Immature natural killer cell (primary cell): ENCODE measurements around the gene BRF1. TPM values are rescaled to one million over a fixed set of nuclear protein-coding genes. Genes with fewer than 3 reads are reported as not detected.
"Not testable (repeated sequence)": the region's sequence is repeated elsewhere in the genome, so short reads cannot be mapped to it uniquely, and the experiment has no call there.

Experiments
- DNase-seq, 3 donors: peaks; one replicate each; pipeline ENCODE4 v3.0.0; 2022; ENCODE audit warnings: mixed read lengths in 1 of 3
- H3K27ac Mint-ChIP-seq, 6 donors: one replicate each; pipeline ENCODE4 v1.8.0; 2020; ENCODE audit warnings: mixed read lengths in 6 of 6, mild to moderate bottlenecking in 5 of 6, inconsistent platforms in 4 of 6, moderate library complexity in 3 of 6
- H3K27me3 Mint-ChIP-seq, 3 donors: one replicate each; pipeline ENCODE4 v1.8.0; 2020 to 2021; ENCODE audit warnings: low read depth in 3 of 3, mild to moderate bottlenecking in 3 of 3, mixed read lengths in 3 of 3, moderate library complexity in 3 of 3, inconsistent platforms in 1 of 3
- H3K36me3 Mint-ChIP-seq, 3 donors: one replicate each; pipeline ENCODE4 v1.8.0; 2020; ENCODE audit warnings: mixed read lengths in 3 of 3, inconsistent platforms in 2 of 3, mild to moderate bottlenecking in 2 of 3
- H3K4me1 Mint-ChIP-seq, 2 donors: one replicate each; pipeline ENCODE4 v1.8.0; 2020; ENCODE audit warnings: inconsistent platforms in 2 of 2, mild to moderate bottlenecking in 2 of 2, mixed read lengths in 2 of 2, moderate library complexity in 1 of 2
- H3K4me3 Mint-ChIP-seq, 5 donors: one replicate each; pipeline ENCODE4 v1.8.0; 2020; ENCODE audit warnings: mild to moderate bottlenecking in 5 of 5, mixed read lengths in 5 of 5, inconsistent platforms in 3 of 5, moderate library complexity in 3 of 5
- H3K9me3 Mint-ChIP-seq, 6 donors: one replicate each; pipeline ENCODE4 v1.8.0; 2020; ENCODE audit warnings: mild to moderate bottlenecking in 6 of 6, mixed read lengths in 6 of 6, inconsistent platforms in 4 of 6, moderate library complexity in 3 of 6
- polyA plus RNA-seq, 3 donors: library from polyadenylated mRNA; unstranded; fragments of 300-500 nt; fragmentation: Illumina TruSeq; gene quantifications; one replicate each; pipeline ENCODE4 v1.2.3, GENCODE V29; 2021

The BRF1 gene
- polyA plus RNA-seq, 3 donors from 2014 or later = 2.9 to 11.0 (median 8.0) TPM

DNA sequence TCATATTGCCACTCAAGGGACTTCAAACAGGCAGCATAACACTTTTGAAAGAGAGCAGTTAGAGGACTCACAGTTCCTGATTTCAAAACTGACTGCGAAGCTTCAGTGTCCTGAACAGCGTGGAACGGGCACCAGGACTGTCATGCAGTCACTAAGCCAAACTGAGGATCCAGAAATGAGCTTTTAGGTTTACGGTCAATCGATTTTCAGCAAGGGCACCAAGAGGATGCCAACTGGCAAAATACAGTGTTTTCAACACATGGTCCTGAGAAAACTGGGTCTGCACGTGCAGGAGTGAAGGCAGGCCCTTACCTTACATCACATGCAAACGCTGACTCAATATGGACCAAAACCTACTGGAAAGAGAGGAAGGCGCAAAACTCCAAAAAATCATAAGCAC lies 15.6 kb downstream of the BRF1 start:
- Mint-ChIP-seq H3K36me3 (peaks cover 0 to 9% (median 4%) of the 10 kb centered on the region in 3 donors), H3K27ac (peak overlapping the region in 3 of 6 donors; percentile 9 to 68 (median 23)), H3K9me3 (no peaks in the 10 kb centered on the region), H3K4me1 (peaks cover 37 to 49% of the 10 kb centered on the region in 2 donors), H3K27me3 (peaks cover 2 to 11% (median 4%) of the 10 kb centered on the region in 3 donors), H3K4me3 (no peak overlapping the region)
- no peak for DNase-seq

DNA sequence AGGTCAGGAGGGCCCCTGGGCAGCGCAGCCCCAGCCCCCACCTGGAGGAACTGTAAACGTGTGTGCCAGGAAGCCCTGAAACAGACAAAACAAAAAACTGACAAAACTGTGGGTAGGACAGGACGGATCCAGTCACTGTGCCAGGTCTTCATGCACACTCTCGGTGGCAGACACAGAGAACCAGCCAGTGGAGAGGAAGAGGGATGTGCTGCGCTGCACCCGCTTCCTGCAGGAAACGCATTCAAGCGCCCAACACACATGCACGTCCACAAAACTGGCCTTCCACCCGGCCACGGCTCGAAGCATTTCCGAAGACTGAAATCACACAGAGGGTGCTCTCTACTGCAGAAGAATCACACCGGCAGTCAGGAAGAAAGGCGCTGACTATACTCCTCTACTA lies 16.9 kb downstream of the BRF1 start:
- H3K36me3 Mint-ChIP-seq = peaks cover 0 to 9% (median 4%) of the 10 kb centered on the region in 3 donors
- H3K4me3 Mint-ChIP-seq = peak overlapping the region in 3 of 5 donors; percentile 25 to 58 (median 29)
- peak overlapping the region; percentile 9 to 88 (median 66) for H3K27ac Mint-ChIP-seq
- peaks cover 2 to 9% (median 2%) of the 10 kb centered on the region in 3 donors for H3K27me3 Mint-ChIP-seq
- H3K4me1 Mint-ChIP-seq = peaks cover 37 to 38% of the 10 kb centered on the region in 2 donors
- DNase-seq = no peak
- no peaks in the 10 kb centered on the region for H3K9me3 Mint-ChIP-seq

DNA sequence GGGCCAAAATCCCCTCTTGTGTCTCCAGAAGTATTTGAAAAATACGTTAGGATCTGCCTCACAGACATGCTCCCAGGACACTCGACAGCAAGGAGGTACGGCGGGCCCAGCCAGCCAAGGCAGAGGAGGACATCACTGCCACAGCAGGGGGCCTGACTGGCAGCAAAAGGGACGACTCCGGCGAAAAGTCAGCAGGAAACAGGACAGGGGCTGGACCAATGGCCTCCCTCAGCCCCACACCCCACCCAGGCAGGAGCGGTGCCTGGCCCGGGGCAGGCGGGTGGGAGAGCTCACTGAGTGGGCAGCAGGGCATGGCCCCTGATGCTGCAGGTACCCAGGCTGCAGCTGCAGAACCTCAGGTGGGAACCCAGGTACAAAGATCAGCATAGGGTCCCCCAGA lies 17.8 kb downstream of the BRF1 start:
- DNase-seq = no peak
- peak overlapping the region in 4 of 6 donors; percentile 9 to 64 (median 28) for H3K27ac Mint-ChIP-seq
- H3K9me3 Mint-ChIP-seq = no peaks in the 10 kb centered on the region
- H3K4me3 Mint-ChIP-seq = peak overlapping the region in 1 of 5 donors; percentile 21
- peaks cover 37 to 38% of the 10 kb centered on the region in 2 donors for H3K4me1 Mint-ChIP-seq
- H3K27me3 Mint-ChIP-seq = peaks cover 2 to 13% (median 2%) of the 10 kb centered on the region in 3 donors
- peaks cover 0 to 9% (median 4%) of the 10 kb centered on the region in 3 donors for H3K36me3 Mint-ChIP-seq

- H3K4me1 Mint-ChIP-seq = peaks cover 34 to 37% of the 10 kb centered on the region in 2 donors
- peak overlapping the region in 1 of 5 donors; percentile 43 for H3K4me3 Mint-ChIP-seq
- H3K9me3 Mint-ChIP-seq = no peaks in the 10 kb centered on the region
- peak overlapping the region in 4 of 6 donors; percentile 9 to 81 (median 23) for H3K27ac Mint-ChIP-seq
- peaks cover 2 to 10% (median 2%) of the 10 kb centered on the region in 3 donors for H3K27me3 Mint-ChIP-seq
- peaks cover 0 to 9% (median 4%) of the 10 kb centered on the region in 3 donors for H3K36me3 Mint-ChIP-seq
- DNase-seq = no peak
Measured at GRCh38 chr14:105282098-105282725, 18.6 kb downstream of the BRF1 start.

DNA sequence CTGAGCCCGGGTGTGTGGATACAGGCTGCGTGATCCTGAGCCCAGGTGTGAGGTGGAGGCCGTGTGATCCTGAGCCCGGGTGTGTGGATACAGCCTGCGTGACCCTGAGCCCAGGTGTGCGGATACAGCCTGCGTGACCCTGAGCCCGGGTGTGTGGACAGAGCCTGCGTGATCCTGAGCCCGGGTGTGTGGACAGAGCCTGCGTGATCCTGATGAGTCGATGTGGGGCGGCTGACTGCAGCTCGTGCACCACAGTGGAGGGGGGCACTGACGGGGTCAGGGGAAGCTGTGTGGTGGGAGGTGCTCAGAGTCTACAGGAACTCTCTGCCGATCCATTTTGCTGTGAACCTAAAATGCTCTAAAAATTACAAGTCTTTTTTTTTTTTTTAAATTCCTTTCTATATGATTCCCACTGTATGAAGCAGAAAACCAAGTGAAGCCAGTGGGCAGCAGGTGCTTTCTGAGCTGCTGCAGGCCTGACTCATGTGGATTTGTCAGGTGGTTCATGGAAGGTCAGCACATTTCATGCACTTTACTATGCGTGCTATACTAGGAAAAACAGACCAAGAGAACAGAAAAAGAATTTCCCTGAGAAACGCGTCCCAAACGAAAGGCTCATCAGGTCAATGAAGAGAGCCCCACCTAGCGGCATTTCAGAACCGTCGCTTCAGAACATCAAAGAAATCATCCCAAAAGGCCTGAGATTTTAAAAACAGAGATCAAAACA lies 19.3 kb downstream of the BRF1 start:
- peak overlapping the region in 1 of 5 donors; percentile 18 for H3K4me3 Mint-ChIP-seq

DNA sequence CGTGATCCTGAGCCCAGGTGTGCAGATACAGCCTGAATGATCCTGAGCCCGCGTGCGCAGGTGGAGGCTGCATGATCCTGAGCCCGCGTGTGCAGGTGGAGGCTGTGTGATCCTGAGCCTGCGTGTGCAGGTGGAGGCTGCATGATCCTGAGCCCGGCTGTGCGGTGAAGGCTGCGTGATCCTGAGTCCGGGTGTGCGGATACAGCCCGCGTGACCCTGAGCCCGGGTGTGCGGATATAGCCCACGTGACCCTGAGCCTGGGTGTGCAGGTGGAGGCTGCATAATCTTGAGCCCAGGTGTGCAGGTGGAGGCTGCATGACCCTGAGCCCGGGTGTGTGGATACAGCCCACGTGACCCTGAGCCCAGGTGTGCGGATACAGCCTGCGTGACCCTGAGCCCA lies 20.3 kb downstream of the BRF1 start:
- DNase-seq = no peak
- Mint-ChIP-seq H3K27me3 (peaks cover 2 to 12% (median 2%) of the 10 kb centered on the region in 3 donors), H3K4me3 (no peak overlapping the region), H3K4me1 (peaks cover 34 to 37% of the 10 kb centered on the region in 2 donors), H3K27ac (no peak overlapping the region), H3K9me3 (no peaks in the 10 kb centered on the region), H3K36me3 (peaks cover 0 to 6% (median 4%) of the 10 kb centered on the region in 3 donors)

More for the DNA sequence above, 19.3 kb downstream of the BRF1 start:
- peak in 1 of 3 donors; percentile 33 for DNase-seq
- Mint-ChIP-seq H3K36me3 (peaks cover 0 to 9% (median 4%) of the 10 kb centered on the region in 3 donors), H3K4me1 (peaks cover 33 to 37% of the 10 kb centered on the region in 2 donors), H3K27ac (peak overlapping the region in 4 of 6 donors; percentile 9 to 81 (median 32)), H3K27me3 (peaks cover 2 to 10% (median 2%) of the 10 kb centered on the region in 3 donors), H3K9me3 (no peaks in the 10 kb centered on the region)

DNA sequence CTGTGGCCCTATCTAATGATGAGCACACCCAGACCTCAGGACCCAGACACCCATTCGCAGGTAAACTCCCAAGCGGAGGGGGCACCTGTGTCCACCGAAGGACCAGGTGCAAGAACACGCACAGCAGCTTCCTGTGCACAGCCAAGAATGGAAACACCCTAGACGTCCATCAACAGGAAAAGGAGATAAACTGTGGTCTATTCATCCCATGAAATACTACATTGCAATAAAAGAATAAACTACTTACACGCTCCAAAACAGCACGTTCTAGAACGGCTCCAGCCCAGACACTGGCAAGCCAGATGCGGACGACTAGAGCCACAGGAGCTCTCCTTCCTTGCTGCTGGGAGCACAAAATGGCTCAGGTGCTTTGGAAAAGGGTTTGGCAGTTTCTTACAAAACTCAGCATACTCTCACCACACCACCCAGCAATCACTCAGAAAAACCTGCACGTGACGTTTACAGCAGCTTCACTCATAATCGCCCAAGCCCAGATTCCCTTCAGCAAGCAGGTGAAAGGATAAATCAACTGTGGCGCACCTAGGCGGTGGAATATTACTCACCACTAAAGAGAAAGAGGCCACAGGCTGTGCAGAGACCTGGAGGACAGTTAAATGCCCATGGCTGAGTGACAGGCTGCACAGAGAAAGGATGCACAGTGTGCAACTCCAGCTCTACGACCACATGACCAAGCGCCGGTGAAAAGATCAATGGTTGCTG lies 21.0 kb downstream of the BRF1 start:
- Mint-ChIP-seq H3K36me3 (no peaks in the 10 kb centered on the region), H3K4me1 (peaks cover 35% of the 10 kb centered on the region in 2 donors), H3K4me3 (no peak overlapping the region), H3K27ac (no peak overlapping the region), H3K9me3 (no peaks in the 10 kb centered on the region), H3K27me3 (peaks cover 2 to 9% (median 2%) of the 10 kb centered on the region in 3 donors)
- DNase-seq = no peak

GRCh38 chr14:105277448-105277847 lies 23.4 kb downstream of the BRF1 start:
- peaks cover 18 to 27% of the 10 kb centered on the region in 2 donors for H3K4me1 Mint-ChIP-seq
- DNase-seq, H3K9me3 Mint-ChIP-seq, H3K36me3 Mint-ChIP-seq: not testable (repeated sequence)
- H3K27ac Mint-ChIP-seq = peak overlapping the region in 5 of 6 donors; percentile 30 to 82 (median 79)
- peaks cover 2 to 15% (median 2%) of the 10 kb centered on the region in 3 donors for H3K27me3 Mint-ChIP-seq
- peak overlapping the region in 1 of 5 donors; percentile 29 for H3K4me3 Mint-ChIP-seq

DNA sequence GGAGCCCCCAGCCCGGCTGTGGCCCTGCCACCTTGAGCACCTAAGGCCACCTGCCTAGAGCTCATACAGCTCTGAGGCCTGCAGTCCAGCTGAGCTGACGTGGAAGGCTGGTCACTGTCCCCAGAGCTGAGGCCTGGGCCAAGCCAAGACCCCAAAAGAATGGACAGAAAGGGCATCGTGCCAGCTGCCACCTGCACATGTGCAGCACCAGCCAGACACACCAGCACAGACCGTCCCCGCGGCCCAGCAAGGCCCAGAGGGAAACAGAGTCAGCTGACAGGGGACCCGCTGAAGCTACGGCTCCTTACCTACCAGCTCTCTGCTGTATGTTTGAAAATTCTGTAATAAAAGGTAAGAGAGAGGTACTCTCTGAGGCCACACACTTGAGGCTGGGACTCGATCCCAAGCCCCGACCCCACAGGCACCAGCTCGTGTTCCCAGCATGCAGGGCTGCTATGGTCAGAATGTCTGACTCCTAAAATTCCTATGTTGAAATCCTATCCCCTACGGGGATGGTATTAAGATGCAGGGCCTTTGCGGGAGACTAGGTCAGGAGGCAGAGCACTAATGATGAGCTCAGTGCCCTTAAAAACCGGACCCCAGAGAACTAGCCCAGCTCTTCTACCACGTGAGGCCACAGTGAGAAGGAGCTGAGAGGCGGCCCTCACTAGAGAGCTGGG lies 25.4 kb downstream of the BRF1 start:
- H3K4me3 Mint-ChIP-seq = peak overlapping the region in 2 of 5 donors; percentile 31 to 51
- peaks cover 0 to 4% (median 0%) of the 10 kb centered on the region in 3 donors for H3K36me3 Mint-ChIP-seq
- peak overlapping the region; percentile 66 to 91 (median 85) for H3K27ac Mint-ChIP-seq

GRCh38 chr14:105274637-105275036 lies 26.2 kb downstream of the BRF1 start:
- no peaks in the 10 kb centered on the region for H3K9me3 Mint-ChIP-seq
- DNase-seq = no peak
- peaks cover 0 to 4% (median 0%) of the 10 kb centered on the region in 3 donors for H3K36me3 Mint-ChIP-seq
- peak overlapping the region in 5 of 6 donors; percentile 34 to 91 (median 82) for H3K27ac Mint-ChIP-seq
- peaks cover 13 to 20% of the 10 kb centered on the region in 2 donors for H3K4me1 Mint-ChIP-seq
- H3K27me3 Mint-ChIP-seq = peaks cover 0 to 14% (median 0%) of the 10 kb centered on the region in 3 donors
- H3K4me3 Mint-ChIP-seq = no peak overlapping the region

More for the DNA sequence above, 25.4 kb downstream of the BRF1 start:
- DNase-seq = no peak
- H3K9me3 Mint-ChIP-seq = no peaks in the 10 kb centered on the region
- peaks cover 14 to 20% of the 10 kb centered on the region in 2 donors for H3K4me1 Mint-ChIP-seq
- peaks cover 0 to 14% (median under 1%) of the 10 kb centered on the region in 3 donors for H3K27me3 Mint-ChIP-seq

DNA sequence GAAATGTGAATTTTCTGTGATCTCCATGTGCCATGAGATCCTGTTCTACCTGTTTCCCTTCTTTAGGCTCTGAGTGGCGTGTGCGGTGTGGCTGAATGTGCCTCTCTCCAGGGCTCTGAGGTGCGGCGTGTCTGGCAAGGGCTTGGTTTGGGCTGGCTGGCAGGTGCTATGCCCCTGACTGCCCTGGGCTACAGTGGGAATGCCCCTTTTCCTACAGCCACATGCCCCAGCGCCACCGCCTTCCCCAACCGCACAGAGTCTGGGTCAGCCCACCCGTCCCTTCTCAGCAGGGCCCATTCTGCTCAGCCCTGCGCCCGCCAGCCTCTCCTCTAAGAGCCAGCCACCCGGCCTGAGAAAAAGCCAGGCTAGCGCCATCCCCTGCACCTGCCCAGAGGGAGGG lies 27.7 kb downstream of the BRF1 start:
- peaks cover 0 to 10% (median 0%) of the 10 kb centered on the region in 3 donors for H3K27me3 Mint-ChIP-seq
- H3K4me1 Mint-ChIP-seq = peaks cover 6 to 19% of the 10 kb centered on the region in 2 donors
- DNase-seq = no peak
- peaks cover 0 to 4% (median 0%) of the 10 kb centered on the region in 3 donors for H3K36me3 Mint-ChIP-seq
- H3K9me3 Mint-ChIP-seq = no peaks in the 10 kb centered on the region
- H3K27ac Mint-ChIP-seq = peak overlapping the region in 4 of 6 donors; percentile 11 to 55 (median 18)
- H3K4me3 Mint-ChIP-seq = no peak overlapping the region

- Mint-ChIP-seq H3K27me3 (peaks cover 0 to 10% (median 0%) of the 10 kb centered on the region in 3 donors), H3K36me3 (peaks cover 0 to 4% (median 0%) of the 10 kb centered on the region in 3 donors), H3K4me1 (peaks cover 6 to 19% of the 10 kb centered on the region in 2 donors), H3K9me3 (no peaks in the 10 kb centered on the region), H3K27ac (peak overlapping the region in 4 of 6 donors; percentile 11 to 55 (median 18)), H3K4me3 (no peak overlapping the region)
- no peak for DNase-seq
Measured at GRCh38 chr14:105272623-105273022, 28.2 kb downstream of the BRF1 start.
